HCT116 (cell line): Measurements from ENCODE around the gene SPRING1. TPM values are rescaled to one million over a fixed set of nuclear protein-coding genes. Genes with fewer than 3 reads are reported as not detected.

Experiments used
- ATAC-seq: fragments of 200-7000 bp; cut with Tn5 transposase; 2 replicates; pipeline ENCODE4 v1.9.1; 2020; ENCODE audit warnings: mild to moderate bottlenecking, moderate library complexity
- BruUV-seq: library from RNA; stranded (reverse); fragments of 400-500 nt; replicated peaks from 2 replicates; lab custom pipeline; 2021; lab: Mats Ljungman, UMichigan
- CTCF ChIA-PET: fragments of 300-600 bp; sonication (Branson Sonifier 250); formaldehyde crosslinking; loops from one replicate; lab custom pipeline; 2021; ENCODE audit warnings: antibody characterized with exemption; lab: Charles Lee
- POLR2A ChIA-PET: fragments of 300-600, 350-600 bp; sonication (Branson Sonifier 250); formaldehyde crosslinking; loops from one replicate; lab custom pipeline; 2021; ENCODE audit warnings: antibody characterized with exemption; lab: Charles Lee
- RAD21 ChIA-PET, 2 experiments: fragments of 300-600 bp; sonication (Branson Sonifier 250); formaldehyde crosslinking; loops; one replicate each; lab custom pipeline; 2023; ENCODE audit warnings: low total read pairs in 2 of 2; ENCODE audit not compliant: uncharacterized antibody in 2 of 2, unreplicated experiment in 2 of 2, low non-redundant PET in 1 of 2; lab: Charles Lee
- DNase-seq: peaks from one replicate; pipeline ENCODE4 v3.0.0-alpha.2; 2010; ENCODE audit warnings: low read depth, low spot score
- H2AFZ ChIP-seq: fragments of 200-600 bp; shearing (Covaris generic), sonication (generic); 2 replicates; pipeline ENCODE4 v1.6.1; 2017; ENCODE audit warnings: low read depth, mixed run types, mixed read lengths, antibody characterized with exemption, low read length; ENCODE audit not compliant: poor library complexity, severe bottlenecking
- H3K27ac ChIP-seq: 2 replicates; pipeline ENCODE4 v1.5.1; 2012; ENCODE audit warnings: low read depth, low read length
- H3K27me3 ChIP-seq: fragments of 200-600 bp; sonication (generic); 2 replicates; pipeline ENCODE4 v1.6.1; 2016; ENCODE audit warnings: mixed run types, low read length, mixed read lengths; ENCODE audit not compliant: insufficient read depth
- H3K36me3 ChIP-seq, 2 experiments: fragments of 200-500 bp in 1 of 2; fragments of 200-600 bp in 1 of 2; sonication (Bioruptor generic) in 1 of 2; sonication (generic) in 1 of 2; 2 replicates each; pipeline versions ENCODE4 v1.5.1 to v1.6.1; 2014 to 2016; ENCODE audit warnings: low read length in 2 of 2, inconsistent platforms in 1 of 2, mixed read lengths in 1 of 2, mixed run types in 1 of 2; ENCODE audit not compliant: insufficient read depth in 2 of 2, control insufficient read depth in 1 of 2
- H3K4me1 ChIP-seq, 2 experiments: fragments of 200-600 bp in 1 of 2; sonication (generic) in 1 of 2; 2 replicates each; pipeline versions ENCODE4 v1.5.1 to v1.6.1; 2012 to 2017; ENCODE audit warnings: low read length in 2 of 2, inconsistent platforms in 1 of 2, mild to moderate bottlenecking in 1 of 2, mixed read lengths in 1 of 2, mixed run types in 1 of 2, moderate library complexity in 1 of 2; ENCODE audit not compliant: insufficient read depth in 2 of 2, control insufficient read depth in 1 of 2
- H3K4me2 ChIP-seq: fragments of 200-600 bp; sonication (generic); 2 replicates; pipeline ENCODE4 v1.6.1; 2017; ENCODE audit warnings: mixed run types, low read length, mixed read lengths
- H3K4me3 ChIP-seq, 2 experiments: fragments of 200-600 bp in 1 of 2; sonication (generic) in 1 of 2; replicated peaks in 1 of 2; 2 replicates each; pipeline ENCODE4 v1.5.1; 2011 to 2016; ENCODE audit warnings: low read length in 2 of 2, control low read depth in 1 of 2, low read depth in 1 of 2, mild to moderate bottlenecking in 1 of 2, mixed read lengths in 1 of 2, mixed run types in 1 of 2
- H3K79me2 ChIP-seq: fragments of 200-600 bp; sonication (generic); 2 replicates; pipeline ENCODE4 v1.6.1; 2017; ENCODE audit warnings: mild to moderate bottlenecking, mixed run types, low read length, moderate library complexity, mixed read lengths; ENCODE audit not compliant: insufficient read depth
- H3K9ac ChIP-seq: fragments of 200-600 bp; sonication (generic); 2 replicates; pipeline ENCODE4 v1.6.1; 2016; ENCODE audit warnings: low read length, mixed read lengths
- H3K9me2 ChIP-seq: fragments of 200-600 bp; sonication (generic), shearing (Covaris generic); 2 replicates; pipeline ENCODE4 v1.6.1; 2017; ENCODE audit warnings: mixed run types, mild to moderate bottlenecking, moderate library complexity; ENCODE audit not compliant: insufficient read depth
- H3K9me3 ChIP-seq, 2 experiments: fragments of 200-500 bp in 1 of 2; fragments of 200-600 bp in 1 of 2; sonication (Bioruptor generic) in 1 of 2; sonication (generic) in 1 of 2; 2 replicates each; pipeline ENCODE4 v1.6.1; 2014 to 2017; ENCODE audit warnings: low read length in 2 of 2, mixed read lengths in 2 of 2, inconsistent platforms in 1 of 2, low read depth in 1 of 2, mild to moderate bottlenecking in 1 of 2, mixed run types in 1 of 2, moderate library complexity in 1 of 2; ENCODE audit not compliant: control insufficient read depth in 1 of 2, insufficient read depth in 1 of 2
- H4K20me1 ChIP-seq: fragments of 200-600 bp; sonication (generic), shearing (Covaris generic); 2 replicates; pipeline ENCODE4 v1.6.1; 2017; ENCODE audit warnings: mixed run types, mild to moderate bottlenecking, moderate library complexity; ENCODE audit not compliant: insufficient read depth
- ATF3 ChIP-seq: IDR thresholded peaks from 2 replicates; pipeline ENCODE4 v1.6.1; 2012
- CEBPB ChIP-seq: IDR thresholded peaks from 2 replicates; pipeline ENCODE4 v1.6.1; 2012; ENCODE audit warnings: low read depth
- EGR1 ChIP-seq: IDR thresholded peaks from 2 replicates; pipeline ENCODE4 v1.6.1; 2012; ENCODE audit warnings: low read depth
- FOSL1 ChIP-seq: IDR thresholded peaks from 2 replicates; pipeline ENCODE4 v1.6.1; 2012; ENCODE audit warnings: low read depth
- JUND ChIP-seq: IDR thresholded peaks from 2 replicates; pipeline ENCODE4 v1.6.1; 2012
- MAX ChIP-seq: IDR thresholded peaks from 2 replicates; pipeline ENCODE4 v1.6.1; 2012
- POLR2A ChIP-seq: IDR thresholded peaks from 2 replicates; pipeline ENCODE4 v1.7.0; 2011; ENCODE audit warnings: borderline replicate concordance; ENCODE audit not compliant: insufficient read depth, insufficient read length; ENCODE audit errors: extremely low read depth
- POLR2AphosphoS5 ChIP-seq: IDR thresholded peaks from 2 replicates; pipeline ENCODE4 v1.6.1; 2011; ENCODE audit warnings: mild to moderate bottlenecking, low read depth, low read length, moderate library complexity
- RAD21 ChIP-seq: IDR thresholded peaks from 2 replicates; pipeline ENCODE4 v1.6.1; 2012; ENCODE audit warnings: low read depth, mild to moderate bottlenecking
- SP1 ChIP-seq: IDR thresholded peaks from 2 replicates; pipeline ENCODE4 v1.6.1; 2012; ENCODE audit warnings: low read depth
- TCF7L2 ChIP-seq: IDR thresholded peaks from 2 replicates; pipeline ENCODE4 v1.7.0; 2011; ENCODE audit warnings: borderline replicate concordance, inconsistent platforms; ENCODE audit not compliant: insufficient read depth, insufficient read length; ENCODE audit errors: extremely low read depth
- YY1 ChIP-seq: IDR thresholded peaks from 2 replicates; pipeline ENCODE4 v1.6.1; 2011; ENCODE audit warnings: low read length, low read depth, moderate library complexity, mild to moderate bottlenecking; ENCODE audit not compliant: insufficient replicate concordance; ENCODE audit errors: extremely low read depth
- intact Hi-C: fragments of 100-400 bp; cut with micrococcal nuclease; formaldehyde crosslinking; loops from 2 replicates; pipeline ENCODE4 v1.10.0; 2022
- total RNA-seq: library from RNA; stranded (reverse); gene quantifications from one replicate; pipeline ENCODE4 v1.2.1, GENCODE V29; 2021; ENCODE audit not compliant: unreplicated experiment

SPRING1 gene
- total RNA-seq, 1 experiment from 2014 or later, result 28.5 TPM

GRCh38 chr12:116719731-116720528 is 17.9 kb downstream of the SPRING1 start:
- no peak overlapping the region for H2AFZ ChIP-seq
- no peaks in the 10 kb centered on the region for H3K9me2 ChIP-seq
- no peaks in the 10 kb centered on the region for H3K4me1 ChIP-seq
- H3K9ac ChIP-seq, result no peak overlapping the region
- H3K36me3 ChIP-seq, result peaks cover 0 to 9% of the 10 kb centered on the region in 2 experiments; a peak in 3 of 4 replicates
- ChIA-PET CTCF (no interaction called here), POLR2A (no interaction called here), RAD21 (no interaction called here)
- no peak overlapping the region for H3K4me2 ChIP-seq
- H3K27me3 ChIP-seq, result no peaks in the 10 kb centered on the region
- H3K79me2 ChIP-seq, result peaks cover 2% of the 10 kb centered on the region; the same call in 1 of the 2 replicates
- no peaks in the 10 kb centered on the region for H3K9me3 ChIP-seq
- H4K20me1 ChIP-seq, result no peaks in the 10 kb centered on the region
- TF ChIP-seq POLR2A (no peak), MAX (no peak), SP1 (no peak), YY1 (no peak), POLR2AphosphoS5 (no peak), FOSL1 (no peak), TCF7L2 (no peak), CEBPB (no peak), JUND (no peak), RAD21 (no peak), EGR1 (no peak), ATF3 (no peak)
- intact Hi-C loops, result no loop called here
- no peak for DNase-seq
- H3K4me3 ChIP-seq, result no peak overlapping the region
- BruUV-seq, result no TSS peak
- H3K27ac ChIP-seq, result no peak overlapping the region
- ATAC-seq, result no peak
